H1 (cell line): ENCODE data around the gene GNAS. TPM values are rescaled to one million over a fixed set of nuclear protein-coding genes. Genes with fewer than 3 reads are reported as not detected.

Experiments used
- CTCF ChIA-PET: fragments of 300-600 bp; sonication (Branson Sonifier 250); formaldehyde crosslinking; loops from one replicate; lab custom pipeline; 2021; ENCODE audit not compliant: partially characterized antibody; lab: Charles Lee
- POLR2A ChIA-PET: fragments of 300-600 bp; sonication (Branson Sonifier 250); formaldehyde crosslinking; loops from one replicate; lab custom pipeline; 2021; ENCODE audit warnings: inconsistent platforms; ENCODE audit not compliant: partially characterized antibody; lab: Charles Lee
- DNase-seq, 2 experiments: peaks; one replicate each; pipeline versions ENCODE4 v3.0.0 to v3.0.0-alpha.2; 2010 to 2022; ENCODE audit warnings: low spot score in 2 of 2, low read depth in 1 of 2, mixed read lengths in 1 of 2
- FAIRE-seq: peaks from 2 replicates; lab custom pipeline; 2011; peaks lifted over from hg19 to GRCh38; lab: Jason Lieb, UNC
- H2AFZ ChIP-seq: 2 replicates; pipeline ENCODE4 v1.8.1; 2012; ENCODE audit warnings: low read length, inconsistent platforms
- H2AK5ac ChIP-seq: 2 replicates; pipeline ENCODE4 v1.6.1; 2013; ENCODE audit warnings: low read depth, low read length
- H2BK120ac ChIP-seq: replicated peaks from 2 replicates; pipeline ENCODE3; 2013; ENCODE audit warnings: low read depth, low read length, inconsistent platforms
- H2BK12ac ChIP-seq: 2 replicates; pipeline ENCODE4 v1.6.1; 2013; ENCODE audit warnings: low read depth, low read length
- H2BK15ac ChIP-seq: 2 replicates; pipeline ENCODE4 v1.6.1; 2013; ENCODE audit warnings: low read length
- H2BK20ac ChIP-seq: 2 replicates; pipeline ENCODE4 v1.6.1; 2013; ENCODE audit warnings: low read length
- H2BK5ac ChIP-seq: 2 replicates; pipeline ENCODE4 v1.6.1; 2013; ENCODE audit warnings: low read depth, low read length
- H3K14ac ChIP-seq: 2 replicates; pipeline ENCODE4 v1.6.1; 2013; ENCODE audit warnings: inconsistent platforms; ENCODE audit not compliant: insufficient read length
- H3K18ac ChIP-seq: 2 replicates; pipeline ENCODE4 v1.6.1; 2013; ENCODE audit warnings: low read length; ENCODE audit errors: extremely low read depth
- H3K23ac ChIP-seq: 2 replicates; pipeline ENCODE4 v1.6.1; 2013; ENCODE audit warnings: inconsistent platforms; ENCODE audit not compliant: insufficient read length
- H3K23me2 ChIP-seq: 2 replicates; pipeline ENCODE4 v1.6.1; 2013; ENCODE audit warnings: low read depth, low read length
- H3K27ac ChIP-seq: 2 replicates; pipeline ENCODE4 v1.6.1; 2011; ENCODE audit warnings: low read depth, low read length, inconsistent platforms
- H3K27me3 ChIP-seq, 4 experiments: replicated peaks in 1 of 4; 1 replicate in 1 of 4; 2 replicates in 3 of 4; pipeline versions ENCODE4 v1.6.1 to v1.8.1; 2011 to 2013; ENCODE audit warnings: low read length in 3 of 4, mild to moderate bottlenecking in 3 of 4, inconsistent platforms in 2 of 4, mixed read lengths in 2 of 4, moderate library complexity in 1 of 4; ENCODE audit not compliant: control insufficient read depth in 3 of 4, insufficient read depth in 3 of 4; ENCODE audit errors: extremely low read depth in 1 of 4
- H3K36me3 ChIP-seq, 4 experiments: 2 replicates each; pipeline versions ENCODE4 v1.6.1 to v1.8.1; 2011 to 2013; ENCODE audit warnings: mild to moderate bottlenecking in 4 of 4, low read length in 3 of 4, moderate library complexity in 2 of 4, control low read depth in 1 of 4, inconsistent platforms in 1 of 4; ENCODE audit not compliant: insufficient read depth in 4 of 4, control insufficient read depth in 2 of 4
- H3K4ac ChIP-seq: replicated peaks from 2 replicates; pipeline ENCODE3; 2013; ENCODE audit warnings: low read length, low read depth, mixed read lengths, inconsistent platforms; ENCODE audit not compliant: insufficient read length
- H3K4me1 ChIP-seq, 4 experiments: replicated peaks in 1 of 4; 1 replicate in 1 of 4; 2 replicates in 3 of 4; pipeline versions ENCODE4 v1.6.1 to v1.8.1; 2011 to 2013; ENCODE audit warnings: low read length in 3 of 4, inconsistent platforms in 2 of 4, mixed read lengths in 1 of 4; ENCODE audit not compliant: insufficient read depth in 4 of 4, control insufficient read depth in 3 of 4
- H3K4me2 ChIP-seq, 2 experiments: 2 replicates each; pipeline versions ENCODE4 v1.6.1 to v1.8.1; 2011 to 2013; ENCODE audit warnings: low read depth in 2 of 2, low read length in 2 of 2, control low read depth in 1 of 2, inconsistent platforms in 1 of 2, mild to moderate bottlenecking in 1 of 2; ENCODE audit not compliant: insufficient read depth in 1 of 2
- H3K4me3 ChIP-seq, 4 experiments: fragments of 200-600, 300-600 bp in 1 of 4; sonication (generic), shearing (Covaris generic), sonication (Bioruptor Twin) in 1 of 4; 2 replicates each; pipeline versions ENCODE4 v1.5.1 to v1.8.1; 2011 to 2016; ENCODE audit warnings: low read length in 4 of 4, low read depth in 3 of 4, control low read depth in 2 of 4, inconsistent platforms in 2 of 4, mild to moderate bottlenecking in 2 of 4, mixed read lengths in 1 of 4, moderate library complexity in 1 of 4; ENCODE audit not compliant: insufficient read depth in 2 of 4; ENCODE audit errors: extremely low read depth in 1 of 4
- H3K56ac ChIP-seq: replicated peaks from 2 replicates; pipeline ENCODE3; 2013; ENCODE audit warnings: low read depth, mild to moderate bottlenecking, mixed read lengths, low read length, inconsistent platforms; ENCODE audit not compliant: insufficient read length
- H3K79me1 ChIP-seq: 2 replicates; pipeline ENCODE4 v1.6.1; 2013; ENCODE audit warnings: low read depth, low read length, control low read depth
- H3K79me2 ChIP-seq, 2 experiments: 2 replicates each; pipeline versions ENCODE4 v1.6.1 to v1.8.1; 2012 to 2013; ENCODE audit warnings: low read length in 2 of 2, mild to moderate bottlenecking in 2 of 2, inconsistent platforms in 1 of 2; ENCODE audit not compliant: insufficient read depth in 2 of 2, control insufficient read depth in 1 of 2
- H3K9ac ChIP-seq, 4 experiments: replicated peaks in 1 of 4; 1 replicate in 1 of 4; 2 replicates in 3 of 4; pipeline versions ENCODE4 v1.6.1 to v1.8.1; 2011 to 2013; ENCODE audit warnings: low read depth in 3 of 4, low read length in 3 of 4, control low read depth in 2 of 4, mild to moderate bottlenecking in 2 of 4, moderate library complexity in 2 of 4, inconsistent platforms in 1 of 4; ENCODE audit errors: extremely low read depth in 1 of 4
- H3K9me3 ChIP-seq, 2 experiments: 2 replicates each; pipeline versions ENCODE4 v1.6.1 to v1.8.1; 2012 to 2013; ENCODE audit warnings: mild to moderate bottlenecking in 2 of 2, moderate library complexity in 2 of 2, control low read depth in 1 of 2, inconsistent platforms in 1 of 2, low read depth in 1 of 2, low read length in 1 of 2, mixed read lengths in 1 of 2; ENCODE audit not compliant: insufficient read depth in 2 of 2
- H4K20me1 ChIP-seq, 2 experiments: replicated peaks in 1 of 2; 2 replicates each; pipeline versions ENCODE3 to v1.8.1; 2011 to 2013; ENCODE audit warnings: inconsistent platforms in 2 of 2, low read length in 2 of 2, mild to moderate bottlenecking in 1 of 2; ENCODE audit not compliant: insufficient read depth in 2 of 2, control insufficient read depth in 1 of 2
- H4K5ac ChIP-seq: 2 replicates; pipeline ENCODE4 v1.6.1; 2013; ENCODE audit warnings: low read length, low read depth, mixed read lengths, inconsistent platforms; ENCODE audit not compliant: insufficient read length
- H4K8ac ChIP-seq: 2 replicates; pipeline ENCODE4 v1.8.0; 2013; ENCODE audit warnings: mild to moderate bottlenecking, moderate library complexity, low read length, inconsistent platforms; ENCODE audit not compliant: insufficient read depth; ENCODE audit errors: extremely low read depth
- H4K91ac ChIP-seq: replicated peaks from 2 replicates; pipeline ENCODE3; 2013; ENCODE audit warnings: low read length, mixed read lengths, inconsistent platforms; ENCODE audit not compliant: insufficient read length
- SRF ChIP-seq: IDR thresholded peaks from 2 replicates; pipeline ENCODE4 v1.6.1; 2011; ENCODE audit warnings: mild to moderate bottlenecking, low read depth, low read length, moderate library complexity
- YY1 ChIP-seq: IDR thresholded peaks from 2 replicates; pipeline ENCODE4 v1.6.1; 2011; ENCODE audit warnings: low read depth, mild to moderate bottlenecking, low read length
- WGBS, 2 experiments: shearing (Covaris generic) in 1 of 2; methylation state at CpG; one replicate each; pipeline versions ENCODE4 v1.1.6 to v1.1.7; 2013 to 2015; ENCODE audit warnings: low lambda C conversion rate in 2 of 2, mixed read lengths in 2 of 2, inconsistent platforms in 1 of 2, low coverage in 1 of 2, missing lambda C conversion rate in 1 of 2; ENCODE audit not compliant: insufficient replicate concordance in 2 of 2, insufficient coverage in 1 of 2, insufficient read length in 1 of 2; ENCODE audit errors: extremely low coverage in 1 of 2, missing lambda C conversion rate in 1 of 2; 5-methylcytosine and 5-hydroxymethylcytosine counted together
- polyA plus RNA-seq, 7 experiments: library from polyadenylated mRNA; depleted of rRNA in 3 of 7; stranded (reverse) in 5 of 7; unstranded in 2 of 7; fragments of >200 nt in 5 of 7; fragments of 200-250 nt in 2 of 7; gene quantifications; 1 replicate in 5 of 7; 2 replicates in 1 of 7; 4 replicates in 1 of 7; pipeline versions ENCODE4 v1.2.1 to v1.2.3, GENCODE V29; 2011 to 2013; ENCODE audit warnings: missing spikeins in 2 of 7, mixed read lengths in 2 of 7
- total RNA-seq: library from RNA; stranded (reverse); fragmentation: NEBNext Ultra II Directional; extraction: Animal tissue kit (Norgen Biotek cat#: 25700); gene quantifications from 2 replicates; pipeline ENCODE4 v1.2.1, GENCODE V29; 2021

Gene GNAS
- total and polyA plus RNA-seq, 2 of the 8 experiments (the other 6 are each of a cell fraction or from before 2014, with no cell fraction given) = 989 to 1,613 TPM

GRCh38 chr20:58892932-58893224 lies 40.4 kb downstream of the GNAS start:
- no peak for FAIRE-seq
- H3K4me3 ChIP-seq = peak overlapping the region; percentile 73 to 98 (median 80)
- H4K91ac ChIP-seq = no peak overlapping the region
- H3K56ac ChIP-seq = no peak overlapping the region
- no peak overlapping the region for H3K9ac ChIP-seq
- H2AFZ ChIP-seq = no peak overlapping the region
- peaks cover 0 to 15% (median 2%) of the 10 kb centered on the region in 4 experiments; a peak in 4 of 8 replicates for H3K36me3 ChIP-seq
- H3K27ac ChIP-seq = no peak overlapping the region
- H3K14ac ChIP-seq = no peak overlapping the region
- H3K23ac ChIP-seq = no peak overlapping the region
- H2BK15ac ChIP-seq = no peak overlapping the region
- no peak overlapping the region for H2BK120ac ChIP-seq
- H3K4me2 ChIP-seq = peak overlapping the region; percentile 62 to 72
- H2BK12ac ChIP-seq = no peak overlapping the region
- H3K4ac ChIP-seq = no peak overlapping the region
- H3K4me1 ChIP-seq = peaks cover 4 to 28% (median 18%) of the 10 kb centered on the region in 4 experiments
- H4K20me1 ChIP-seq = peaks cover 9 to 16% of the 10 kb centered on the region in 2 experiments
- H2BK5ac ChIP-seq = no peak overlapping the region
- no peak overlapping the region for H3K18ac ChIP-seq
- WGBS, 2 experiments = 14% methylated on average over 1 of the region's 1 CpG; no CpG with 5 or more reads in 1 of the 2 experiments
- H3K79me1 ChIP-seq = no peaks in the 10 kb centered on the region; the same call in 1 of the 2 replicates
- peaks cover 14 to 62% of the 10 kb centered on the region in 2 experiments; a peak in 3 of 4 replicates for H3K79me2 ChIP-seq
- no peak overlapping the region for H2BK20ac ChIP-seq
- no peaks in the 10 kb centered on the region for H3K9me3 ChIP-seq
- ChIA-PET POLR2A (interaction anchor here (2.8 kb wide), 1 partner anchor 9 kb away, joined by 6 read pairs; no protein-coding TSS in a partner anchor), CTCF (no interaction called here)
- H4K8ac ChIP-seq = no peak overlapping the region
- no peak for DNase-seq
- no peak overlapping the region for H2AK5ac ChIP-seq
- TF ChIP-seq YY1 = peak; percentile 34; the same call in 1 of the 2 replicates
- no peak for TF ChIP-seq SRF
- peaks cover 14% of the 10 kb centered on the region for H3K23me2 ChIP-seq
- H3K27me3 ChIP-seq = peaks cover 0 to 6% (median 2%) of the 10 kb centered on the region in 4 experiments; a peak in 2 of 7 replicates
- H4K5ac ChIP-seq = no peak overlapping the region
